Right forelimb (tissue), 1 donor: Measurements from ENCODE around the gene CIROP.
"Not testable (repeated sequence)": the region's sequence is repeated elsewhere in the genome, so short reads cannot be mapped to it uniquely, and the experiment has no call there.

Source experiments
- DNase-seq: peaks from one replicate; pipeline ENCODE4 v3.0.0-alpha.2; 2018

Gene CIROP

DNA sequence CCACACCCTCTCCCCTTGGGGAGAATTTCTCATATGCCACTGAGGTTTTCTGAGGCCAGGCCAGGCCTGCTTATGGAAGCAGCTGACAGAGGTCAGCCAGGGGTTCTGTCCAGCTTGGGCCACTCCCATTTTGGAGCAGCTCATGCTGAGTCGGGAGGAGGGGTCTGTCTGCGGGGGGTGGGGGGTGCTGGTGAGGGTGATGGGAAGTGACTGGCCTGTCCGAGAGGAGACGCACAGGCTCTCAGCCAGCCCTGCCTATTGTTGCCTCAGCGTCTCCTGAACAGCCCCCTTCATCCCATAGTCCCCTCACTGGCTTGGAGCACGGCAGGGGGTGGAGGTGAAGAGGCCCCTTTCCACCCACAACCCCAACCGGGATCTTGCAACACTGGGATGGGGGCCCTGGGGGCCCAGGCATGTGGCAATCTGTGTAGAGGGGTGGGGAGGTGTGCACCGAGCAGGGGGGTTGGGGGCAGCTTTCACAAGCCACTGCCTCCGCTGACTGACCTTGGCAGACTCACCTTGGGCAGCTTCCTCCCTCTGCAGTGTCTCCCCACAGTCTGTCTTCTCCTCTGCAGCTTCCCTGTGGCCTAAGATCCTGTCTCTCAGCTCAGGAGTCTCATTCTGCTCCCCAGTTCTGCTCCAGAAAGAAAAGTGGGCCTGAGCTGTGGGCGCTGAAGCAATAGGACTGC, 8.8 kb upstream of the CIROP start:
- no peak for DNase-seq

DNA sequence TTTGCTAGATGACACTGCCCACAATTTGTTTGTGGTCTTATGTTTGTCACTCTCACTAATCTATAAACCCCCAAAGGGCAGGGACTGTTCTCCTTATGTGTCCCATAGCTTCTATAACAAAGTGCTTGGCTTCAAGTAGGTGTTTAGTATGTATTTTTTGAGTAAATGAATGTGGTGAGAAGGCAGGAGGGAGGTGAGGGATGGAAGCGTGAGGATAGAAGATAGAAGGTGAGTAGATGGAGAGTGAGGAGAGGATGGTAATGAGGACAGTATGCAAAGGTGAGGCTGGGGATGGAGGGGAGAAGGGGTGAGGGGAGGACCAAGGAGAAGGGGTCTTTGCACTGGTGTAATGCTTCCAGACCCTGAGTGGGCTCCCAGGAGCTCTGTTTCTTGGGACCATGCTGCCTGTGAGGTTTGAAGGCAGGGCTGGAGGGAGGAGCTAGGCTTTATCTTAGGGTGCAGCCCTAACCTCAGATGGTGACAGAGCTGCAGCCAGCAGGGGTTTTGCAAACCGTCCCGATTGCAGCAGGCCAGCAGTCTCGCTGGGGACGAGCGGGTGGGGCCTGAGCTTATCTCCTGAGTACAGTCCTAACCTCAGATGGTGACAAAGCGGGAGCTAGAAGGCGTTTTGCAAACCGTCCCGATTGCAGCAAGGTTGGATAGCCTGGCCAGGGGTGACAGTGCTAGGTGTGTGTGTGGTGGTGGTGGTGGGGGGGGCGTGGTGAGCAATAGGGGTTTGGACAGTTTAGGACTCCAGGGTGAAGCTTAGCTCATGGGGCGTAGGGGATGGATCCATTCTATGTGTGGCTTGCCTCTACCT, 7.8 kb upstream of the CIROP start:
- no peak for DNase-seq

DNA sequence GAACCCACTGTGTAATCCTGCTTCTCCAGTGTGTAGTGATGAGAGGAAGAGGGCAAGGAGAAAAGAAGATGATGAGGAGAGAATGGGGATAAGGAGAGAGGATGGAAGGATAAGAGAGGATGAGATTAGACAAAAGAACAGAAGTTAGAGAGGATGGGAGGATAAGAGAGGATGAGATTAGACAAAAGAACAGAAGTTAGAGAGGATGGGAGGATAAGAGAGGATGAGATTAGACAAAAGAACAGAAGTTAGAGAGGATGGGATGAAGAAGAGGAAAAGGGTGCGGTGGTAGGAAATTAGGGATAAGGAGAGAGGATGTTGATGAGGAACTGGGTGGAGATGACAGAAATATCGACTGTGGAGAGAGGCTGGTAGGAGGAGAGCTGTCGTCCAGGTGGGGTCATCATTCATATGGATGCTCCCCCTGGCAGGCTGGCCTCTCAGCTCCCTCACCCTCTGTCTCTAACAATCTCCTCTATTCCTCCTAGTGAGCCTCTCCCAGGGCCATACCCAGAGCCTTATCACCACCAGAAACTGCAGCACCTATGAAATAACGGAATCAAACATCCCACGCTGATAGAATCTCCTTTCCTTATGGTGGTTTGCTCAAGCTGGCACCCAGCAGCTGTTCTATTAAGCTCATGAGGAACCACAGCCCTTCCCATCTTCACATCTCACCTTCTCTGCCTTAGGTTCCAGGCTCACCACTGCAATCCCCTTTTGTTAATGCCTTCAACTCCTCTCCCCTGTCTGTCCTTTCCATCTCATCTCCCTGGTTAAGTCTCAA, 6.0 kb upstream of the CIROP start:
- DNase-seq = no peak

DNA sequence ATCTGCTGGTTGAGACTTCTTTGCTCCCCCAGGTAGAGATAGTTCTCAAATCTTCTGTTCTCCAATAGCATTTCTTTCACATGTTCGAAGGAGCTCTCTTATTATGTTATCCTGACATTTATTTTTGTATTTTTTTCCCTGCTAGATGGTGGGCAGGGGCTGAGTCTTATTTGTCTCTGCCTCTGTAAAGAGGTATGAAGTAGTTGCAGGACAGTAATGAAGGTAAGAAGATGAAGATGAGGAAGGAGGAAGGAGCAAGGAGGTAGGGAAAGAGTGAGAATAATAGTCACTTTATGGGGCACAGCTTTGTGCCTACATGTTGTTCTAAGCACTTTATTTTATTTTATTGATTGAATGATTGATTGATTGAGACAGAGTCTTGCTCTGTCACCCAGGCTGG, 5.0 kb upstream of the CIROP start:
- DNase-seq = no peak

DNA sequence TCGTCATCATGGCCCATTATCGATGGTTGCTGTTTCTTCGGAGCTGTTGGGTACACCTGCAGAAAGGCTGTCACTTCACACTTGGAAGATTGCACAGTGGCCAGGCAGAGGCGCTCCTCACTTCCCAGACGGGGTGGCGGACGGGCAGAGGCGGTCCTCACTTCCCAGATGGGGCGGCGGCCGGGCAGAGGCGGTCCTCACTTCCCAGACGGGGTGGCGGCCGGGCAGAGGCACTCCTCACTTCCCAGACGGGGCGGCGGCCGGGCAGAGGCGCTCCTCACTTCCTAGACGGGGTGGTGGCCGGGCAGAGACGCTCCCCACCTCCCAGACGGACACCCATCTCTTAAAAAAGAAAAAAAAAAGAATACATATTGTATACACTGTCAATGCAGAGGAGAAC, 3.4 kb upstream of the CIROP start:
- not testable (repeated sequence) for DNase-seq

DNA sequence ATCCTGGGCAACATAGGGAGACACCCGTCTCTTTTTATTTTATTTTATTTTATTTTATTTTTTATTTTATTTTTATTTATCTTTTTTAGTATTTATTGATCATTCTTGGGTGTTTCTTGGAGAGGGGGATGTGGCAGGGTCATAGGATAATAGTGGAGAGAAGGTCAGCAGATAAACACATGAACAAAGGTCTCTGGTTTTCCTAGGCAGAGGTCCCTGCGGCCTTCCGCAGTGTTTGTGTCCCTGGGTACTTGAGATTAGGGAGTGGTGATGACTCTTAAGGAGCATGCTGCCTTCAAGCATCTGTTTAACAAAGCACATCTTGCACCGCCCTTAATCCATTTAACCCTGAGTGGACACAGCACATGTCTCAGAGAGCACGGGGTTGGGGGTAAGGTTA, 2.8 kb upstream of the CIROP start:
- not testable (repeated sequence) for DNase-seq

DNA sequence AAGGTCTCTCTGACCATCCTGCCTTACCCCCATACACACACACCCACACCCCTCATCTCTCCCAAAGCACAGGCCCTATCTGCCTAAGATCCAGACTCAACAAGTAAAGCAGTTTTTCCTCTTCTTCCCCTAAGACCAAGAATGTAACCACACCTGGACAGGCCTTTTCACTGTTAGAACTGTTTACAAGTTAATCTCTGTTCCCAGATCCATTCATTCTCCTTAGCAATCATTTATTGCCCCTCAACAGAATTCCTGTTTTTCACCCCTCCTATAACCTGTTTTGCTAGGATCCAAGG, 1.9 kb upstream of the CIROP start:
- DNase-seq = no peak

DNA sequence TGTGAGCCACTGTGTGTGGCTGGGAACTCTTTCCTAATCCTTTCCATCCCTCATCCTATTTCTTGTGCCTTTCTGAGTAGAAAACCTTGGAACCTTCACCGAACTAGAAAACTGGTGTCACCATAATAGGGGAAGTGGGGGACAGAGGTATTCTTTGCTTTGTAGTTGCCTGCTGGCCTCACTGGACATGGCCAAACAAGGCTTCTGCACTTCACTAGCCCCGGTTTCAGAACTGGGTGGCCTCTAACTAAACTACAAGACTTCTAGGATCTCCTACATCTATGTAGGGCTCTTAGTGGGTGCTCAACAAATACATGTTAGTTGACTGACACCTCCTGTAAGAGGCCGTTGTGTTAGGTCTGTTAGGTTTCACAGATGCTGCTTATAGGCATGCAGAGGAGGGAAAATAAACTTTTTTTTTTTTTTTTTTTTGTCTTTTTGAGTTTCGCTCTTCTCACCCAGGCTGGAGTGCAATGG, 597 bp upstream of the CIROP start:
- no peak for DNase-seq

DNA sequence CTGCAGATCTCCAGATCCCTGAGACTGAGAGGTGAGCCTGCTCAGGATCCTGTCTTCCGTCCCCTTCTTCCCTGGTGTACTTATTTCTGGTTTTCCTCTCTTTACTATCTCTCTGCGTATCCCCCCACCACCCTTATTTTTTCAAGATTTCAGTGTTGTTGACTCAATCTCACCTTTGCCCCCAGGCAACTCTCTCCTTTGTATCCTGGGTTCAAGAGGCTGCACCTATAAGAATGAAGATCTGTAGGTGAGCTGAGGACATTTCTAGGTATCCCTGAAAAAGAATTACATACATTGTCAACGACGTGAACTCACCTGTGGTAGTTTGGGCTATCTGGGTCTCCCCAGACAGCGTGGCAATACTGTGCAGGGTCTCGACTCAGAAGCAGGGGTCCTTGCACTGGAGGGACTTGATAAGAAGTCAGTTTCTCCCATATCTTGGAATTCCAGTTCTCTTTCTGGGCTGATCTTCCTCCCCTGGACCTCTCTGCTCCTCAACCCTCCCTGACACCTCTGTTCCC, 659 bp downstream of the CIROP start:
- DNase-seq = no peak

DNA sequence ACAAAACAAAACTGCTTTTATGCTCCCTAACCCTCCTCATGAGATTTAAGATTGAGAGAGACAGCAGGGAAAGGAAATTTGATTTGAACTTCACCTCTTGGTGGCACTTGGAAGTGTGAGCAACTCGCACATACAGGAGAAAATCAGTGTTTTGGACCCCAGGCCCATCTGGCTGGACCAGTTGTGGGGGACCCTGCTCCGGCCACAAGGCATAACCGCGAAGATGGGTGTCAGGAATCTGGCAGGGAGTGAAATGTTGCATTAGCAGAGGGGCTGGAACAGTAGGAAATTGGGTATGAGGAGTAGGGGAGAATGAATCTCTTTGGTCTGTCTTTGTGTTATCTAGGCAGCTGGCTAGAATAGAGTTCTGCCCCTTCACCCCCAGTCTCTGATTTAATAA, 1.2 kb downstream of the CIROP start:
- no peak for DNase-seq

DNA sequence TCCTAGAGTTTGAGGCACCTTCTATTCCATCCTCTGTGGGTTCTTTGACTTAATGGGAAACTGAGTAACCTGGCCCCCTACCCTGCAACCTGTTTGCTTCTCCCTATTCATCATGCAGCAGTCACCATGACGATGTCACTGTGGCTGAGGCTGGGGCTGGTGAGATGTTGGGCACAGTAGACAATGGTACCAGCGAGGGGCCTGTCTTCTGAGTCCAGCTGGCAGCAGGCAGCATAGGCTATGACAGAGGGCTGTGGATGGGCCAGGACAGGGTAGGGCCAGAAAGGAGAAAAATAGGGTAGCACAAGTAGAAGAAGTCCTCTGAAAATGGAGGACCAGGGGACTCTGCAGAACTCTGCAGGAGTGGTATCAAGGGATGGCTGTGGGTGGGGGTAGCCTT, 2.0 kb downstream of the CIROP start:
- DNase-seq = no peak

DNA sequence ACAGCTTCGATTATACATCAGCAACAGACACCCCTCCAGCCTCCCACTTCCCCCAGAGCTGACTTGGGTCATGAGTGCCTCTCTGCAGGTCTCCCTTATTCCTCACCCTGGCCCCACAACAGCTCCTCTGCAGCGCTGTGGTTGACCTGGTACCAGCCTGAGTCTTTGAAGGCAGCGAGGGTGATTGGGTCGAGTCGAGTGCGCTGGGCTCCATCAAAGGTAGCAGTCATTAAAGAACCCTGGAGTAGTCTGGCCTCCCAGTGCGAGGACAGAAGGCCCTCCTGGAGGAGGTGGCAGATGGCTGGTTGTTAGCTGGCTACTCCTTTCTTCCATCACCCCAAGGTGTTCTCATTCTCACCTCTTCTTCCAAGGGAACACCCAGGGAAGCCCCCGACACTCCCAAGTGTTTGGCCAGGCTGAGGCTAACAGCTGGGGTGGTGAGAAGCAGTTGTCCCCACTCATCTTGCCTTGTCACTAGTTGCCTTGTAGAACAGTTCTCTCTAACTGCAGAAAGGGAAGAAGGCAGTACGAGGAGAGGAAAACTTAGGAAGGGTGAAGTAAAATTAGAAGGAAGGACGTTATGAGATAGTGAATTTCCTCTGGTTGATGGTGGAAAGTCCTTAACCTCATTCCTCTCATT, 2.7 kb downstream of the CIROP start:
- DNase-seq = no peak

DNA sequence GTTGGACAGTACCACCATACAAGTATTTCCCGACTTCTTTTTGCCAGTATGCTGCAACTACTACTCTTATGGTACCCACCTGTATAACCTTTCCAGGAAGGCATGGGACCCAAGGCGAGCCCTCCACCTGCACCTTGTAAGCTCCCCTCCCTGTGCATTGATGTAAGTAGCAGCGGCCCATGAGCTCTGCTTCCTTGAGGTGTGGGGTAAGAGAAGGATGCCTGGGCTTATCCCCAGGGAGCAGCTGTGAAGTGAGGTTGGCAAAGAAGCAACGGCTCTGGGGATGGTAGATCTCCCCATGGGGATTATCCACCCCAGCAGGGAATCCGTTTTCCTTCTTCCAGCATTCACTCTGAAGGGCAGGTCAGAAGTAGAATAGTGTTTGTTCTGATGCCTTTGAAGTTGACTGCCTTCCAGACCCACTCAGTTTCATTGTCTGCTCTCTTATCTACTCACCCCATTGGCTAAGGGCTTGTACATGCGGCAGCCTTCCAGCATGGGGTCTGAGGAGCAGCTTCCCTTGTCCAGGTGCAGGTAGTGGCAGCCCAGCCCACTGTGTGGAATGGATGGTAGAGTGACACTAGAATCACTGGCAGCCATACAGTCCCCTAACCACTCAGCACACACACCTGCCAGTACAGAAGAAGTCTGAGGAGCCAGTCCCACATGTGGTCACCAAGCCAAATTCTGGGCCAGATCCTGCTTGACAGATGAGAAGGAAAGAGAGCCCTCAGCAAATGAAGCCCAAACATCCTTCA, 3.4 kb downstream of the CIROP start:
- no peak for DNase-seq

DNA sequence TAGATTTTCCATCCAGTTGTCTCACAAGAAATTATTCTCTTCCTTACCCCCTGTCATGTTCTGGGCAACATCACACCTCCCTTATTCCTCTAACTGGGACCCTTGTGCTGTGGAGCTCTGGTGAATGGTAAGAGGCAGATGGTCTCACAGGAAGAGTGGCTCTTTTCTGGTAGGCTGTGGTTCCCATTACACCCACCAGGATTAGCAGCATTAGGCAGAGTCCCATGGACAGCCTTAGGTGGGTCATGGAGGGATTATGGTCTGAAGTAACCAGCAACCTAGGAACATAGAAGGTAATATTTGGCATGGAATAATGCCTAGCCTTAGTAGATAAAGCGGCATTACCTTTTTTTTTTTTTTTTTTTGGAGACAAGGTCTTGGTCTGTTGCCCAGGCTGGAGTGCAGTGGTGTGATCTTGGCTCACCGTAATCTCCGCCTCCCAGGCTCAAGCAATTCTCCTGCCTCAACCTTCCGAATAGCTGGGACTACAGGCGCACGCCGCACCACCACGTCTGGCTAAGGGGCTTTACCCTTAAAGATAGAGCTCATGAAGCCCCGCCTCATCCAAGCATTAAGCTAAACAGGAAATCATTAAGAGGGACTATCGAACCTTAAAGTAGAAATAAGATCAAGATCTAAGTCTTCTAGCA, 5.5 kb downstream of the CIROP start:
- no peak for DNase-seq

DNA sequence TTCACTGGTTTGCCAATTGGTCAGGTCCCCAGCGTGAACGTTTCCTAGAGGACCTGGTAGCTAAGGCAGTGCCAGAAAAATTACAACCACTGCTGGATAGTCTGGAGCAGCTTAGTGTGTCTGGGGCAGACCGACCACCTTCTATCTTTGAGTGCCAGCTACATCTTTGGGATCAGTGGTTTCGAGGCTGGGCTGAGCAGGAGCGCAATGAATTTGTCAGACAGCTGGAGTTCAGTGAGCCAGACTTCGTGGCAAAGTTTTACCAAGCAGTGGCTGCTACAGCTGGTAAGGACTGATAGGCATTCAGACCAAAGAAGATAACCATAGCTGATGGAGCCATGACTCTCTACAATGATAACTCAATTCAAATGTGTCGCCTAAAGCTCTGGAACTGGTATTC, 7.0 kb downstream of the CIROP start:
- no peak for DNase-seq

DNA sequence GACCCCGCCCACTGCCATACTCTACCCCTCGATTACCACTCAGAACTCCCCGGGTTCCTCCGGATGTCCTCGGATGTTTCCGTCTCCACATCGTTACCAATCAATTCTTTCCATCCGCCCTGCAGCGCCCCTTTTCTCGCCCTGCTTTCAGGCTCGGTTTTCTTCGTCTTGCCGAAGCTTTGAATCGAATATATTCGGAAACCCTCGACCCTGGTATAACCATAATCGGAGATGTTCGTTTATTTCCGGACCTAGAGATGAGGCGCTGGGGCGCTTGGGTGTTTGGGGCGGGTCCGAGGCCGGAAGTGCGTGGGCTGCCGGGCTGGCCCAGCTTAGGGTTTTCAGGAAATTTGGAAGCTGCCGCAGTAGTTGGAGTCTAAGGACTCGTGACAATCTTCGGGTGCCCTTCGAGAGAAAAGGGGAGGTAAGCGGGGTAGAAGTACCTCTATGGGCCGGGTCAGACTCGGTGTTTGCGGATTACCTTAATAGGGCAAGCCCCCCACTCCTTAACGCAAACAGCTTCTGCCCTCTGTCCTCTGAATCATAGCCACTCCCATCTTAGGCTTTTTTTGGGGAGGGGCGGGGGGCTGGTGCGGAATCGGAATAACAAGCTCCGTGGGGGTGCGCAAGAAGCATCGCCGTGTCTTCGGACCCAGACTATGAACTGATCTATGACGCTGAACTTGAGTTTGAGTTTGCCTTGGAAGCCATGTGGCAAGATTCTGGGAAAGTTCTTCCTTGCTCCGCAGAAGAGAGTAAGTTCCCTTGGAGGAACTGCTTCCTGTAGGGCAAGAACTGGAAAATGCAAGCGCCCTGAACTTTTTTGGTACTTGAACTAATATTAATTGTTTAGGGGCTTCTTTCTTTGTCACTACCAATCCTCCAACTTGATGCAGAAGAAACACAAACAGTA, 9.3 kb downstream of the CIROP start, which contains the start of gene C14orf119:
C14orf119 (plus strand) TSS at position 310 of the 913 bp plus-strand sequence. CDS start 2,154 bp downstream, outside the sequence.
- peak; percentile 99 for DNase-seq

DNA sequence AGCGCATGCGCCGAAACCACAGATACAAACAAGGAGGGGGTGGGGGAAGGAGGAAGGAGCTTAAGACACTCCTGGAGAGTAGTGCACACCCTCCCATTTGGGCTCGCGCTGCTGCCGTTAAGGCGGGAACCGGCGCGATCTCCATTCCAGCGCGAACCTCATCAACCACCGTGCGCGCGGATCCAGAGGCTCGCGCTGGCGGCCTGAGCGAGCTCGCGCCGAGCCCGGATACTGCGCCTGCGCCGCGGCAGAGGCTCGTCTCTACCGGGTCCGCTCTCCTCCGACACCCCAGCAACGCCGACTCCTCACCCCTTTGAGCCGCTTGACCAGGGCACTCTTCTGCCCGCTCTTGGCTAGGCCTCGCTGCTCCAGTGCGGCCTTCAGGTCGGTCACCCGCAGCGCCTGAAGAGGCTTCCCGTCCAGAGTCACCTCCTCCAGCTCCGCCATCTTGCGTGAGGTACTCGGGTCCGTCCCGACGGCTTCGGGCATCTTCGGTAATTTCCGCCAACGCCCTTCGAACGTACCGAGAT, 10.1 kb downstream of the CIROP start, which contains the start of gene ACIN1:
ACIN1 (minus strand) TSS at position 471 of the 530 bp plus-strand sequence; CDS start at position 447, 24 bp downstream.
- DNase-seq = no peak

DNA sequence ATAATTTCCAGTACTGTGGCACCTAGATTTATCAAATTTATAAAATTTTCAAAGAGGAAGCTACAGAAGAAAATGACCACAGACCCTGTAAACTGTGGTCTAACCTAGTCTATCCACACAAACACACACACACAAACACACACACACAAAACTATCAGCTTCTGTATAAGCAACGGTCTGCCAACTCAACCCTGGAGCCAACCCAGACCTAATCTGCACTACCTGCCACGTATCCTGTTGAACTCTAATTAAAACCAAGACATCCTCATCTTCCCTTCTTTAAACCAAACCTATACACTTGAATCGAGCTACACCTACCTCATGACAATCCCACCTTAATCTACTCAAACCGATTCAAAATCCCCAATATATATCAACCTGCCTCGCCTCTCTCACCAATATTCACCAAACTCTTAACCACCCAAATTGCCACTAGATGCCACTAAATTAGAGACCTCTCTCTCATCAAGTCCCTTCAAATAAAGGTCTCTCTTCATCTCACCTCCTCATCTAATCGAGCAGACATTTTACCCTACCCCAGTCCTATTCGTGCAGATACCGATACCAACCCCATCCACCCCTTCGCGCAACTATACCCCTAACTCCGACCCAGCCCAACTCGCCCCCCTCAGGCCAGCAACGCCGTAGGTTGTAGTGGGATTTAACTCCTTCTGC, 10.7 kb downstream of the CIROP start:
- no peak for DNase-seq

DNA sequence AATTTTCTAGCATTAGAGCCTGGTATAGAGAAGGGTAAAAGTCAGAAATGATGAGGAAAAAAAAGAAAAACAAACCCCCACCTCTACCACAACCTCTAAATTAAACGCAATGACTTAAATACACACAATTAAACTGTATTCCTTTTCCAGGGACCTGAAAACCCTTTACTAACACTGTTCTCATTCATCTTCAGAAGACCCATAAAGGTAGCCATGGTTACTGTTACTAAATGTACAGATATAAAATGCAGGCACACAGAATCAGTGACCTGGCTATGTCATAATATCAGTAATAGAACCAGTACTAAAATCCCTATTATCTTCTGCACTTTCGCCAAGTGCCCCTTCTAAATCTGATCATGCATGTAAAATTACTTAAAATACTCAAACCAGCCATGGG, 11.3 kb downstream of the CIROP start:
- no peak for DNase-seq
